ENCODE data around the gene PRKCB.

PRKCB gene

DNA sequence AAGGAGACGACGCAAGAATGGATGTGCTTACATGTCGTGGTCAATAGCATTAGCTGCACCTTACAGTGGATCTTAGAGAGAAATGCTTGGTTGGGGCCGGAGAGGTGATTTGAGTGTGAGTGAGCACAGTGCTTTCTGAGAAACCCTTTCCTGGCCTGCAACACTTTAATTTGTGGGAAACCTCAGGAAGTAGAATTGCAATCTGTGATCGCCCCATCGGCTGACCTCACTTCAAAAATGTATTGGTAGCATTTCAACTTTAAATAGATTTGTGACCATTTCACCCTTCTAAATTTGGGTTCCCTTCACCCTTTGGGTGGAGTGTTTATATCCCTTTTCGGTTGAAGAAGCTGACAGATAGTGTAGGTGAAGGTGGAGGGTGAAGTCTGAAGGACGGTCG lies 13.2 kb downstream of the PRKCB start:
- TF ChIP-seq, protein P1, sequence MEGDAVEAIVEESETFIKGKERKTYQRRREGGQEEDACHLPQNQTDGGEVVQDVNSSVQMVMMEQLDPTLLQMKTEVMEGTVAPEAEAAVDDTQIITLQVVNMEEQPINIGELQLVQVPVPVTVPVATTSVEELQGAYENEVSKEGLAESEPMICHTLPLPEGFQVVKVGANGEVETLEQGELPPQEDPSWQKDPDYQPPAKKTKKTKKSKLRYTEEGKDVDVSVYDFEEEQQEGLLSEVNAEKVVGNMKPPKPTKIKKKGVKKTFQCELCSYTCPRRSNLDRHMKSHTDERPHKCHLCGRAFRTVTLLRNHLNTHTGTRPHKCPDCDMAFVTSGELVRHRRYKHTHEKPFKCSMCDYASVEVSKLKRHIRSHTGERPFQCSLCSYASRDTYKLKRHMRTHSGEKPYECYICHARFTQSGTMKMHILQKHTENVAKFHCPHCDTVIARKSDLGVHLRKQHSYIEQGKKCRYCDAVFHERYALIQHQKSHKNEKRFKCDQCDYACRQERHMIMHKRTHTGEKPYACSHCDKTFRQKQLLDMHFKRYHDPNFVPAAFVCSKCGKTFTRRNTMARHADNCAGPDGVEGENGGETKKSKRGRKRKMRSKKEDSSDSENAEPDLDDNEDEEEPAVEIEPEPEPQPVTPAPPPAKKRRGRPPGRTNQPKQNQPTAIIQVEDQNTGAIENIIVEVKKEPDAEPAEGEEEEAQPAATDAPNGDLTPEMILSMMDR (IDR thresholded peaks at IDR 0.05; ENCODE audit: insufficient read depth, low read length, missing control alignments) = no peak
- ChIA-PET CTCF (no interaction called here), POLR2A (no interaction called here)
- no peak overlapping the region for H3K4me3 ChIP-seq (ENCODE audit: low read depth, low read length)
- DNase-seq (ENCODE audit: low read depth, low spot score) = no peak

DNA sequence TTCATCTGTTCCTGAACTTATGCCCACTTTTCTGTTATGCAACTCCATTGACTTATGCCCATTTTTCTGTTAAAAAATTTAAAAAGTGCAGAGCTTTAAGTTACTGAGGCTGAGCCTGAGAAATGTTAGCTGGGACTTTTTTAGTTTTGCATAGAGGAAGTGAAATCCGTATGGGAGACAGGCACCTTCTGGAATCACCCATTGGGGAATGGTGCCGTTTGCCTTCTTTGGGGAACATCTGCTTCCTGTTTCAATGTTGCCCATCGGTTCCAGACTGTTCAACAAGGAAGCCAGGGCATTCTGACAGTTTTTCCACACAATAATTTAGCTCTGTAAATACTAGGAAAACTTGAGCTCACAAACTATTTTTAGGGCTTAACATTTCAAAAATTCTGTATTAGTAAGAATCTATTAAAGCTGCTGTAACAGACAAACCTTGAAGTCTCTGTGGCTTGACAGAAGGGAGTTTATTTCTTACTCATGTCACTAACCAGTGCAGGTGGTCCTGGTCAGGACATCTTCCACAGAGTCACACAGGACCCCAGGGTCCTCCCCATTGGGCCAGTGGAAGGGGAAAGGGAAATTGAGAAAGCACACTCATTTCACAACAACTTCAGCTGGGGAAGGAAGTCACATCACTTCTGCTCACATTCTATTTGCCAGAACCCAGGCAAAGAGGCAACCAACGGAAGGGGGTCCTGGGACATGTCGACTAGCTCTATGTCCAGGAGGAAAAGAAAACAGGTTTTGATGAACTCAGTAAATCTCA lies 17.2 kb downstream of the PRKCB start:
- H3K4me3 ChIP-seq (ENCODE audit: low read depth, low read length) = no peak overlapping the region
- TF ChIP-seq, protein P1 (IDR thresholded peaks at IDR 0.05; ENCODE audit: insufficient read depth, low read length, missing control alignments) = no peak
- DNase-seq (ENCODE audit: low read depth, low spot score) = no peak
- POLR2A ChIA-PET = no interaction called here
- CTCF ChIA-PET = no interaction called here

DNA sequence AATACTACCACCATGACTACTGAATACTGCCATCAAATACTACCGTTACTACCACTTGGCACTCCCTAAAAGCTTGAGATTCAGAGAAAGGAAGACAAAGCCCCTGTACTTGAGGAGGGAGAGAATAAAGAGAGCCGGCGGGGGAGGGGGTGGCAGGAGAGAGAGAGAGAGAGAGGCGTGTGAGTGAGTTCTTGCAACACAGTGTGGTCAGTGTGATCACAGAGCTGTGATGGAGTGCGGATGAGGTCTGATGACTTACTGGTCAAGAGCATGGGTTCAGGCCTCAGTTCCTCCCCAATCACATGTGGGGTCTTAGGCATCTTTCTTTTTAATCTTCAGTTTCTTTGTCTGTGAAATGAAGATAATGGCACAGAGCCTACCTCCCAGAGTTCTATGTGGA lies 19.2 kb downstream of the PRKCB start:
- H3K4me3 ChIP-seq (ENCODE audit: low read depth, low read length) = no peak overlapping the region
- ChIA-PET CTCF (no interaction called here), POLR2A (no interaction called here)
- DNase-seq (ENCODE audit: low read depth, low spot score) = no peak
- TF ChIP-seq, protein P1 (IDR thresholded peaks at IDR 0.05; ENCODE audit: insufficient read depth, low read length, missing control alignments) = no peak

DNA sequence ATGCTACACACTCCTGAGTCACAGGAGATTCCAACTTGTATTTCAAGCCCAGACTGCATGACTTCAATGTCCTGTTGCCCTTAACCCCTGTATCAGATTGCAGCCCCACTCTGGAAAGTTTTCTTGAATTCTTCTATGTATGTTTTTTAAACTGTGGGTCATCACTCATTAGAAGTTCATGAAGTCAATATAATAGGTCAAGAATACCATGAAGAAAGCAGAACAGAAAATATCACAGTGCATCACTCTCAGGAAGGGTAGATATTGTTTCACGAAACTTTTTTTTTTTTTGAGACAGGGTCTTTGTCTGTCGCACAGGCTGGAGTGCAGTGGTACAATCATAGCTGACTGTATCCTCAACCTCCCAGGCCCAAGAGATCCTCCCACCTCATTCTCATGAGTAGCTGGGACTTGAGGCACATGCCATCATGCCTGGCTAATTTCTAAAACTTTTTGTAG lies 20.5 kb downstream of the PRKCB start:
- DNase-seq (ENCODE audit: low read depth, low spot score) = no peak
- CTCF ChIA-PET = no interaction called here
- TF ChIP-seq, protein P1 (IDR thresholded peaks at IDR 0.05; ENCODE audit: insufficient read depth, low read length, missing control alignments) = no peak
- POLR2A ChIA-PET = no interaction called here
- H3K4me3 ChIP-seq (ENCODE audit: low read depth, low read length) = no peak overlapping the region

DNA sequence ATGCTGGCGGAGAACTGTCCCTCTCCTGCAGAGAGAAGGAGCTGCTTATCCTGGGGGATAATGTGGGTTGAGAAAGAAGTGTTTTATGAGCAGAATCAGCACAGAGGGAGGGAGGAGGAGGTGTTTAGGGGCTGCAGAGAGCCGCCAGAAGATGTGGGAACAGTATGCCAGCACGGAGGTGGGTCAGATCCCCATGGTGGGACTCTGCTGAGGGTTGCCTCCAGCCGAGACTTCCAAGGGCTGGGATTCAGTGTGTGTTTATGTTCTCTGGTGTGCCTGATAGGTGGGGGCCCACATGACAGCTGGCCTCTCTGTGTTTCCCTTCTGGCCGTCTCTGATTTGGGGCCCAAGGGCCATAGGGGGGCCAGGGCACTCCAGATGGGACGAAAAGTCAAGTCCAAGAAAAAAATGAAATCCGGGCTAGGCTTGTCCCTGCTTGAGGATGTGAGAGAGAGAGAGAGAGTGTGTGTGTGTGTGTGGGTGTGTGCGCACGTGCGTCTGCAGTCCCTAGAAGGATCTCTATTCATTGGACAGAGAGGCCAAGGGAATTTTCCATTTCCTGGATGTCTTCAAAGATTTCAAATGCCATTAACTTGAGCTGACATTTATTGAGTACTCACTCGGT lies 21.6 kb downstream of the PRKCB start:
- TF ChIP-seq, protein P1 (IDR thresholded peaks at IDR 0.05; ENCODE audit: insufficient read depth, low read length, missing control alignments) = no peak
- ChIA-PET POLR2A (no interaction called here), CTCF (no interaction called here)
- H3K4me3 ChIP-seq (ENCODE audit: low read depth, low read length) = no peak overlapping the region
- DNase-seq (ENCODE audit: low read depth, low spot score) = no peak

DNA sequence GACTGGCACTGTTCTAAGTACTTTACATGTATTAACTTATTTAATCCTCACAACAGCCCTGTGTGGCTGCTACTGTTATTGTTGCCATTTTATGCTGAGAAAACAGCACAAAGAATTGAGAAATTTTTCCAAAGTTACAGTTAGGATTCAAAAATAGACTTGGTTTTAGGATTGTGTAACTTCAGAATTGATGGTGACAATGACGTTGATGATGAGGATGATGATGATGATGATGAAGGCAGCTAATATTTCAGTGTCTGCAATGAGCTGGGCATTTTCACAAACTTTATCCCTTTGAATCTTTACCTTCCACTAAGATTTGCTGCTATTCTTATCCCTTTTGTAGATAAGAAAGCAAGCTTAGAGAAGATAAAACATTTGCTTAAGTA lies 22.1 kb downstream of the PRKCB start:
- H3K4me3 ChIP-seq (ENCODE audit: low read depth, low read length) = no peak overlapping the region
- DNase-seq (ENCODE audit: low read depth, low spot score) = no peak
- ChIA-PET CTCF (no interaction called here), POLR2A (no interaction called here)
- TF ChIP-seq, protein P1 (IDR thresholded peaks at IDR 0.05; ENCODE audit: insufficient read depth, low read length, missing control alignments) = no peak

Data from AG04449 (cell line).